ENCODE results near the gene ARL6IP6.

Gene ARL6IP6

DNA sequence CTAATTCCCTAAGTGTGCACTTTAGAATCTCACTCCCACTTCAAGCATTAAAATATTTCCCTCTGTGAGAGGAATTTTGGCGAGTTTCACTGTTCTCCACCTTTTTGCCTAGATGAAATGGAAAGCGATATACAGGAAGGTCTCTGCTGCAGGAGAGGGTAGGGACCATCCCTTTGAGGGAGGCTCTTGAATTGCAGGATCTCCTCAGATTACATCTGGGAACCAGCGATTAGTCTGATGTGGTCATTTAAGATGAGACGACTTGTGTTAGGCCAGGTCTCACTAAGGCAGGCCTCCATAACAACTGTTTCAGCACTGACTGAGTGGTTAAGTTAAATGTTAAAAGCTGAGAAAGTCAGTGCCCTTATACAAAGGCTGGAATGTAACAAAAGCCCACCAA is 74.6 kb downstream of the ARL6IP6 start:
- TF ChIP-seq, protein P1, sequence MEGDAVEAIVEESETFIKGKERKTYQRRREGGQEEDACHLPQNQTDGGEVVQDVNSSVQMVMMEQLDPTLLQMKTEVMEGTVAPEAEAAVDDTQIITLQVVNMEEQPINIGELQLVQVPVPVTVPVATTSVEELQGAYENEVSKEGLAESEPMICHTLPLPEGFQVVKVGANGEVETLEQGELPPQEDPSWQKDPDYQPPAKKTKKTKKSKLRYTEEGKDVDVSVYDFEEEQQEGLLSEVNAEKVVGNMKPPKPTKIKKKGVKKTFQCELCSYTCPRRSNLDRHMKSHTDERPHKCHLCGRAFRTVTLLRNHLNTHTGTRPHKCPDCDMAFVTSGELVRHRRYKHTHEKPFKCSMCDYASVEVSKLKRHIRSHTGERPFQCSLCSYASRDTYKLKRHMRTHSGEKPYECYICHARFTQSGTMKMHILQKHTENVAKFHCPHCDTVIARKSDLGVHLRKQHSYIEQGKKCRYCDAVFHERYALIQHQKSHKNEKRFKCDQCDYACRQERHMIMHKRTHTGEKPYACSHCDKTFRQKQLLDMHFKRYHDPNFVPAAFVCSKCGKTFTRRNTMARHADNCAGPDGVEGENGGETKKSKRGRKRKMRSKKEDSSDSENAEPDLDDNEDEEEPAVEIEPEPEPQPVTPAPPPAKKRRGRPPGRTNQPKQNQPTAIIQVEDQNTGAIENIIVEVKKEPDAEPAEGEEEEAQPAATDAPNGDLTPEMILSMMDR (IDR thresholded peaks at IDR 0.05): no peak

DNA sequence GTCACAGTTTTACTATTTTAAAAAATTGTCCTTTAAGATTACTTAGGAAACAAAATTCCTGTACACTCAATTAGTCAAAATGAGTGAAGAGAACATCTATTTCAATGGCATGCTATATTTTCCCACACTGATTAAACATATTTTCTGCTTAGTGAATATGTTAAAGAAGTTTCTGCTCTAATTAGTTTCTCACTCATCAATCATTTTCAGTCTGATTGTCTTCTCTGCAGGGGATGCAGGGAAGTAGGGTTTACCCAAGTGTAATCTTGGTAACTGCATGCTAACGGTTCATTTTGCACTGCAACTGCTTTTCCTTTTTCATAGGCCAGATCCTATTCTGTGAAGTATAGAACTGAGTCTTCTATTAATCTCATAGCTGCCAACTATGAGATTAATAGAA is 78.5 kb downstream of the ARL6IP6 start:
- TF ChIP-seq, protein P1 (IDR thresholded peaks at IDR 0.05): no peak

DNA sequence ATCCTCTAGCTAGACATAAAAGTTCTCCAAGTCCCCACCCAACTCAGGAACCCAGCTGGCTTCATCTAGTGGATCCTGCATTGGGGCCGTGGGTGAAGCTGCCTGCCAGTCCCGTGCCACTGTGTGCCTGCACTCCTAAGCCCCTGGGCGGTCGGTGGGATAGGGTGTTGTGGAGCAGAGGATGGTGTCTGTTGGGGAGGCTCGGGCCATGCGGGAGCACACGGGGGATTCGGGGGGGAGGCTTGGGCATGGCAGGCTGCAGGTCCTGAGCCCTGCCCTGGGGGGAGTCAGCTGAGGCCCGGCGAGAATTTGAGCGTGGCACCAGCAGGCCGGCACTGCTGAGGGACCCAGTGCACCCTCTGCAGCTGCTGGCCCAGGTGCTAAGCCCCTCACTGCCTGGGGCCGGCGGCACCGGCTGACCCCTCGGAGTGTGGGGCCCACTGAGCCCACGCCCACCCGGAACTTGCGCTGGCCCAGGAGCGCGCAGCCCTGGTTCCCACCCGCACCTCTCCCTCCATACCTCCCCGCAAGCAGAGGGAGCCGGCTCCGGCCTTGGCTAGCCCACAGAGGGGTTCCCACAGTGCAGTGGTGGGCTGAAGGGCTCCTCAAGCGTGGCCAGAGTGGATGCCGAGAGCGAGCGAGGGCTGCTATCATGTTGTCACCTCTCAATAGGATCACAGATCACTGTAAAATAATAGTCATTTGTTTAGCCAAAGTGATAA is 86.4 kb downstream of the ARL6IP6 start:
- TF ChIP-seq, protein P1 (IDR thresholded peaks at IDR 0.05): no peak

DNA sequence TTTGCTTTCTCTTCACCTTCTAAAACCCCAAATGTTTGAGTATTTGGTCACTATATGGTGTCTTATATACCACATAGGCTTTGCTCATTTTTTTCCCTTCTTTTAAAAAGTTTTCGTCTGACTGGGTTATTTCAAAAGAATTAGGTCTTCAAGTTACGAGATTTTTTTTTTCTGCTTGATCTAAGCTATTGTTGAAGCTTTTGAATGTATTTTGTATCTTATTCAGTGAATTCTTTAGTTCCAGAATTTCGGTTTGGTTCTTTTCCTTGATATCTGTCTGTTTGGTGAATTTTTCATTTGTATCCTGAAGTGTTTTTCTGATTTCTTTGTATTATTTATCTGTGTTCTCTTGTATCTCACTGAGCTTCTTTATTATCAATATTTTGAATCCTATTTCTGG is 93.5 kb downstream of the ARL6IP6 start:
- TF ChIP-seq, protein P1 (IDR thresholded peaks at IDR 0.05): no peak
